Endothelial cell (in vitro differentiated cells): ENCODE data around the gene MVK. TPM values are rescaled to one million over a fixed set of nuclear protein-coding genes. Genes with fewer than 3 reads are reported as not detected.
A peak's percentile ranks its signal among the peaks of the same experiment; 100 is the strongest.

Experiments
- DNase-seq: peaks from one replicate; pipeline ENCODE4 v3.0.0; 2021; ENCODE audit warnings: low spot score
- H3K27ac Mint-ChIP-seq: one replicate; pipeline ENCODE4 v1.8.0; 2021; ENCODE audit warnings: mixed read lengths, inconsistent platforms; ENCODE audit not compliant: unreplicated experiment
- H3K27me3 Mint-ChIP-seq: one replicate; pipeline ENCODE4 v1.8.0; 2021; ENCODE audit warnings: mild to moderate bottlenecking, moderate library complexity, mixed read lengths, inconsistent platforms; ENCODE audit not compliant: unreplicated experiment
- H3K36me3 Mint-ChIP-seq: one replicate; pipeline ENCODE4 v1.8.0; 2021; ENCODE audit warnings: mild to moderate bottlenecking, low read depth, mixed read lengths, inconsistent platforms; ENCODE audit not compliant: unreplicated experiment
- H3K4me1 Mint-ChIP-seq: one replicate; pipeline ENCODE4 v1.8.0; 2021; ENCODE audit warnings: mild to moderate bottlenecking, mixed read lengths, inconsistent platforms; ENCODE audit not compliant: unreplicated experiment
- H3K4me3 Mint-ChIP-seq: one replicate; pipeline ENCODE4 v1.8.0; 2021; ENCODE audit warnings: mild to moderate bottlenecking, mixed read lengths, inconsistent platforms; ENCODE audit not compliant: unreplicated experiment
- H3K9me3 Mint-ChIP-seq: one replicate; pipeline ENCODE4 v1.8.0; 2021; ENCODE audit warnings: mixed read lengths, inconsistent platforms; ENCODE audit not compliant: unreplicated experiment
- CTCF ChIP-seq: fragments of 200-600 bp; sonication (generic); IDR thresholded peaks from one replicate; pipeline ENCODE4 v1.5.0; 2021; ENCODE audit warnings: antibody characterized with exemption; ENCODE audit not compliant: unreplicated experiment
- total RNA-seq: library from RNA; stranded (reverse); fragmentation: NEBNext Ultra II Directional; extraction: Animal tissue kit (Norgen Biotek cat#: 25700); gene quantifications from one replicate; pipeline ENCODE4 v1.2.1, GENCODE V29; 2021; ENCODE audit not compliant: unreplicated experiment

Gene MVK
- total RNA-seq, 1 donor from 2014 or later = 40.7 TPM

GRCh38 chr12:109612975-109613502 is 39.4 kb downstream of the MVK start:
- no peaks in the 10 kb centered on the region for H3K9me3 Mint-ChIP-seq
- no peak for DNase-seq
- H3K4me3 Mint-ChIP-seq = no peak overlapping the region
- TF ChIP-seq CTCF = peak; percentile 31
- no peak overlapping the region for H3K27ac Mint-ChIP-seq
- no peaks in the 10 kb centered on the region for H3K4me1 Mint-ChIP-seq
- H3K27me3 Mint-ChIP-seq = peaks cover 1% of the 10 kb centered on the region
- H3K36me3 Mint-ChIP-seq = no peaks in the 10 kb centered on the region

- DNase-seq = no peak
- no peaks in the 10 kb centered on the region for H3K4me1 Mint-ChIP-seq
- H3K9me3 Mint-ChIP-seq = no peaks in the 10 kb centered on the region
- no peaks in the 10 kb centered on the region for H3K36me3 Mint-ChIP-seq
- H3K4me3 Mint-ChIP-seq = no peak overlapping the region
- peaks cover 1% of the 10 kb centered on the region for H3K27me3 Mint-ChIP-seq
- TF ChIP-seq CTCF = no peak
- H3K27ac Mint-ChIP-seq = no peak overlapping the region
These were observed 40.3 kb downstream of the MVK start for GRCh38 chr12:109613649-109614455.

- no peak overlapping the region for H3K27ac Mint-ChIP-seq
- H3K27me3 Mint-ChIP-seq = peaks cover 1% of the 10 kb centered on the region
- H3K9me3 Mint-ChIP-seq = no peaks in the 10 kb centered on the region
- TF ChIP-seq CTCF = no peak
- H3K4me3 Mint-ChIP-seq = no peak overlapping the region
- DNase-seq = no peak
- no peaks in the 10 kb centered on the region for H3K4me1 Mint-ChIP-seq
- H3K36me3 Mint-ChIP-seq = no peaks in the 10 kb centered on the region
These were observed 42.1 kb downstream of the MVK start for GRCh38 chr12:109615556-109616229.

- Mint-ChIP-seq H3K9me3 (no peaks in the 10 kb centered on the region), H3K4me3 (no peak overlapping the region), H3K36me3 (no peaks in the 10 kb centered on the region), H3K27ac (no peak overlapping the region), H3K27me3 (no peaks in the 10 kb centered on the region), H3K4me1 (no peaks in the 10 kb centered on the region)
- TF ChIP-seq CTCF = no peak
- DNase-seq = no peak
These were observed 43.9 kb downstream of the MVK start for GRCh38 chr12:109617491-109617890.

GRCh38 chr12:109618082-109618481 is 44.5 kb downstream of the MVK start:
- no peak overlapping the region for H3K4me3 Mint-ChIP-seq
- H3K9me3 Mint-ChIP-seq = no peaks in the 10 kb centered on the region
- H3K36me3 Mint-ChIP-seq = no peaks in the 10 kb centered on the region
- H3K27me3 Mint-ChIP-seq = no peaks in the 10 kb centered on the region
- no peaks in the 10 kb centered on the region for H3K4me1 Mint-ChIP-seq
- no peak overlapping the region for H3K27ac Mint-ChIP-seq
- no peak for TF ChIP-seq CTCF
- no peak for DNase-seq
